ENCODE data around the gene RIN3. TPM values are rescaled to one million over a fixed set of nuclear protein-coding genes. Genes with fewer than 3 reads are reported as not detected.

Gene RIN3
- polyA plus RNA-seq, 4 donors, result 1.8 to 18.9 (median 12.1) TPM

- no peaks in the 10 kb centered on the region for H3K36me3 ChIP-seq (ENCODE audit: control insufficient read depth in 3 of 3, insufficient read depth in 2 of 3, low read depth in 1 of 3, low read length in 3 of 3)
- FAIRE-seq (no peak), DNase-seq (peak; percentile 44 to 63)
- H3K4me3 ChIP-seq (ENCODE audit: low read depth in 1 of 3, low read length in 3 of 3), result no peak overlapping the region
- H3K27ac ChIP-seq (ENCODE audit: low read depth in 1 of 3, low read length in 2 of 3), result peak overlapping the region in 1 of 3 donors; percentile 64
- 28 to 51% (median 43%) methylated on average over 6 of the region's 6 CpGs for WGBS, 3 donors
- H3K9me3 ChIP-seq (ENCODE audit: control insufficient read depth in 2 of 2, insufficient read depth in 1 of 2, low read depth in 1 of 2, low read length in 1 of 2), result no peaks in the 10 kb centered on the region
- H3K4me1 ChIP-seq (ENCODE audit: control insufficient read depth in 3 of 3, insufficient read depth in 2 of 3, low read depth in 1 of 3, low read length in 2 of 3), result peaks cover 0 to 10% (median 6%) of the 10 kb centered on the region in 3 donors
- no peaks in the 10 kb centered on the region for H3K27me3 ChIP-seq (ENCODE audit: control insufficient read depth in 3 of 3, insufficient read depth in 3 of 3, low read length in 3 of 3)
Observed at GRCh38 chr14:92511453-92512238, 1.9 kb upstream of the RIN3 start.

GRCh38 chr14:92512807-92513203 lies 776 bp upstream of the RIN3 start:
- DNase-seq, result no peak
- H3K4me1 ChIP-seq (ENCODE audit: control insufficient read depth in 3 of 3, insufficient read depth in 2 of 3, low read depth in 1 of 3, low read length in 2 of 3), result peaks cover 0 to 10% (median 6%) of the 10 kb centered on the region in 3 donors
- peak overlapping the region in 1 of 3 donors; percentile 88 for H3K27ac ChIP-seq (ENCODE audit: low read depth in 1 of 3, low read length in 2 of 3)
- no peaks in the 10 kb centered on the region for H3K27me3 ChIP-seq (ENCODE audit: control insufficient read depth in 3 of 3, insufficient read depth in 3 of 3, low read length in 3 of 3)
- no peak for FAIRE-seq
- H3K36me3 ChIP-seq (ENCODE audit: control insufficient read depth in 3 of 3, insufficient read depth in 2 of 3, low read depth in 1 of 3, low read length in 3 of 3), result no peaks in the 10 kb centered on the region
- peak overlapping the region in 2 of 3 donors; percentile 81 to 83 for H3K4me3 ChIP-seq (ENCODE audit: low read depth in 1 of 3, low read length in 3 of 3)
- 68 to 73% (median 71%) methylated on average over 9 of the region's 9 CpGs for WGBS, 3 donors
- H3K9me3 ChIP-seq (ENCODE audit: control insufficient read depth in 2 of 2, insufficient read depth in 1 of 2, low read depth in 1 of 2, low read length in 1 of 2), result no peaks in the 10 kb centered on the region

GRCh38 chr14:92513966-92514843 lies 624 bp downstream of the RIN3 start:
- H3K4me1 ChIP-seq (ENCODE audit: control insufficient read depth in 3 of 3, insufficient read depth in 2 of 3, low read depth in 1 of 3, low read length in 2 of 3), result peaks cover 0 to 10% (median 6%) of the 10 kb centered on the region in 3 donors

GRCh38 chr14:92514844-92515514 lies 1.4 kb downstream of the RIN3 start:
- WGBS, 3 donors, result 49 to 56% (median 56%) methylated on average over 15 of the region's 15 CpGs
- Histone ChIP-seq H3K36me3 (ENCODE audit: control insufficient read depth in 3 of 3, insufficient read depth in 2 of 3, low read depth in 1 of 3, low read length in 3 of 3) (peaks cover 0 to under 1% (median 0%) of the 10 kb centered on the region in 3 donors), H3K9me3 (ENCODE audit: control insufficient read depth in 2 of 2, insufficient read depth in 1 of 2, low read depth in 1 of 2, low read length in 1 of 2) (no peaks in the 10 kb centered on the region), H3K4me3 (ENCODE audit: low read depth in 1 of 3, low read length in 3 of 3) (peak overlapping the region in 2 of 3 donors; percentile 81 to 83), H3K27me3 (ENCODE audit: control insufficient read depth in 3 of 3, insufficient read depth in 3 of 3, low read length in 3 of 3) (no peaks in the 10 kb centered on the region), H3K27ac (ENCODE audit: low read depth in 1 of 3, low read length in 2 of 3) (peak overlapping the region in 2 of 3 donors; percentile 81 to 88), H3K4me1 (ENCODE audit: control insufficient read depth in 3 of 3, insufficient read depth in 2 of 3, low read depth in 1 of 3, low read length in 2 of 3) (peaks cover 0 to 10% (median 6%) of the 10 kb centered on the region in 3 donors)
- FAIRE-seq (no peak), DNase-seq (no peak)

More at GRCh38 chr14:92513966-92514843, 624 bp downstream of the RIN3 start:
- Histone ChIP-seq H3K27ac (ENCODE audit: low read depth in 1 of 3, low read length in 2 of 3) (peak overlapping the region; percentile 60 to 88 (median 81)), H3K9me3 (ENCODE audit: control insufficient read depth in 2 of 2, insufficient read depth in 1 of 2, low read depth in 1 of 2, low read length in 1 of 2) (no peaks in the 10 kb centered on the region), H3K4me3 (ENCODE audit: low read depth in 1 of 3, low read length in 3 of 3) (peak overlapping the region; percentile 81 to 83 (median 81)), H3K36me3 (ENCODE audit: control insufficient read depth in 3 of 3, insufficient read depth in 2 of 3, low read depth in 1 of 3, low read length in 3 of 3) (no peaks in the 10 kb centered on the region), H3K27me3 (ENCODE audit: control insufficient read depth in 3 of 3, insufficient read depth in 3 of 3, low read length in 3 of 3) (no peaks in the 10 kb centered on the region)
- FAIRE-seq (no peak), DNase-seq (peak; percentile 33 to 76)
- 3 to 6% (median 4%) methylated on average over 73 to 81 of the region's 81 CpGs for WGBS, 3 donors

GRCh38 chr14:92515546-92516343 lies 2.2 kb downstream of the RIN3 start:
- H3K27me3 ChIP-seq (ENCODE audit: control insufficient read depth in 3 of 3, insufficient read depth in 3 of 3, low read length in 3 of 3), result no peaks in the 10 kb centered on the region
- no peaks in the 10 kb centered on the region for H3K9me3 ChIP-seq (ENCODE audit: control insufficient read depth in 2 of 2, insufficient read depth in 1 of 2, low read depth in 1 of 2, low read length in 1 of 2)
- 87 to 94% (median 89%) methylated on average over 5 of the region's 5 CpGs for WGBS, 3 donors
- H3K27ac ChIP-seq (ENCODE audit: low read depth in 1 of 3, low read length in 2 of 3), result peak overlapping the region in 1 of 3 donors; percentile 5
- H3K36me3 ChIP-seq (ENCODE audit: control insufficient read depth in 3 of 3, insufficient read depth in 2 of 3, low read depth in 1 of 3, low read length in 3 of 3), result peaks cover 0 to 6% (median 0%) of the 10 kb centered on the region in 3 donors
- no peak for DNase-seq
- H3K4me3 ChIP-seq (ENCODE audit: low read depth in 1 of 3, low read length in 3 of 3), result no peak overlapping the region
- H3K4me1 ChIP-seq (ENCODE audit: control insufficient read depth in 3 of 3, insufficient read depth in 2 of 3, low read depth in 1 of 3, low read length in 2 of 3), result peaks cover 0 to 10% (median 6%) of the 10 kb centered on the region in 3 donors
- FAIRE-seq, result no peak

- no peak for DNase-seq
- Histone ChIP-seq H3K9me3 (ENCODE audit: control insufficient read depth in 2 of 2, insufficient read depth in 1 of 2, low read depth in 1 of 2, low read length in 1 of 2) (no peaks in the 10 kb centered on the region), H3K36me3 (ENCODE audit: control insufficient read depth in 3 of 3, insufficient read depth in 2 of 3, low read depth in 1 of 3, low read length in 3 of 3) (peaks cover 0 to 8% (median 0%) of the 10 kb centered on the region in 3 donors), H3K4me1 (ENCODE audit: control insufficient read depth in 3 of 3, insufficient read depth in 2 of 3, low read depth in 1 of 3, low read length in 2 of 3) (peaks cover 0 to 6% (median 4%) of the 10 kb centered on the region in 3 donors), H3K4me3 (ENCODE audit: low read depth in 1 of 3, low read length in 3 of 3) (no peak overlapping the region), H3K27me3 (ENCODE audit: control insufficient read depth in 3 of 3, insufficient read depth in 3 of 3, low read length in 3 of 3) (no peaks in the 10 kb centered on the region), H3K27ac (ENCODE audit: low read depth in 1 of 3, low read length in 2 of 3) (peak overlapping the region in 2 of 3 donors; percentile 18 to 42)
- 67 to 86% (median 86%) methylated on average over 4 of the region's 4 CpGs for WGBS, 3 donors
- no peak for FAIRE-seq
Observed at GRCh38 chr14:92516344-92516965, 2.9 kb downstream of the RIN3 start.

- 76 to 85% (median 77%) methylated on average over 5 of the region's 5 CpGs for WGBS, 3 donors
- DNase-seq, result no peak
- Histone ChIP-seq H3K4me1 (ENCODE audit: control insufficient read depth in 3 of 3, insufficient read depth in 2 of 3, low read depth in 1 of 3, low read length in 2 of 3) (peaks cover 0 to 6% (median 2%) of the 10 kb centered on the region in 3 donors), H3K4me3 (ENCODE audit: low read depth in 1 of 3, low read length in 3 of 3) (no peak overlapping the region), H3K27me3 (ENCODE audit: control insufficient read depth in 3 of 3, insufficient read depth in 3 of 3, low read length in 3 of 3) (no peaks in the 10 kb centered on the region), H3K27ac (ENCODE audit: low read depth in 1 of 3, low read length in 2 of 3) (peak overlapping the region in 2 of 3 donors; percentile 18 to 42), H3K9me3 (ENCODE audit: control insufficient read depth in 2 of 2, insufficient read depth in 1 of 2, low read depth in 1 of 2, low read length in 1 of 2) (no peaks in the 10 kb centered on the region), H3K36me3 (ENCODE audit: control insufficient read depth in 3 of 3, insufficient read depth in 2 of 3, low read depth in 1 of 3, low read length in 3 of 3) (peaks cover 0 to 8% (median 0%) of the 10 kb centered on the region in 3 donors)
- no peak for FAIRE-seq
Observed at GRCh38 chr14:92516966-92517506, 3.5 kb downstream of the RIN3 start.
